GM11168 (cell line): ENCODE results near the gene CMTR1.
"Not testable (repeated sequence)": the region's sequence is repeated elsewhere in the genome, so short reads cannot be mapped to it uniquely, and the experiment has no call there.

Source experiments
- in situ Hi-C: fragments of 300-500 bp; cut with MboI; formaldehyde crosslinking; loops from one replicate; pipeline ENCODE4 v1.12.0; 2022; ENCODE audit warnings: low sequenced_read_pairs; ENCODE audit not compliant: unreplicated experiment

The CMTR1 gene

GRCh38 chr6:37432916-37433656, at the start of gene CMTR1:
TSS of gene CMTR1 (plus strand) at chr6:37433221. CDS start at chr6:37435630, 2,409 bp downstream.
- in situ Hi-C loops = no loop called here

- in situ Hi-C loops = loop anchor here (10.0 kb wide), 1 partner anchor 76 kb away; no protein-coding TSS in a partner anchor
Observed at GRCh38 chr6:37388578-37388977, 44.4 kb upstream of the CMTR1 start.

DNA sequence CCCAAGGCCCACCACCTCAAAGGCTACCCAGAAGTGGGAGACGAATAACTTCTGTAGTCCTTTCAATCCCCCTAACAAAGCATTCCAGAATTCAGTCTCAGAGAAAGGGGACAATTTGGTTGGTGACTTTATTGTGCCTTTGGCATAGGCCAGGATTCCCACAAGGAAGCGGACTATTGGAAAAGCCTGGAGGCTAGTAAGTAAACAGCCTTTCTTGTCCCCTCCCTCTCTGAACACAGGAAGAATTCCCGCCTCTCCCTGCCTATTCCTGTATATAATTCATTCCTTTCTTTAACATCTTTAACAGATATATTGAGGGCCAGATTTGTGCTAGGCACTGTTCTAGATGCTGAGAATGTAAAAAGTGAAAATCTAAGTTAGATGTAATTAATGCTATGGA, 43.2 kb upstream of the CMTR1 start:
- in situ Hi-C loops = loop anchor here (10.0 kb wide), 1 partner anchor 75 kb away; no protein-coding TSS in a partner anchor

DNA sequence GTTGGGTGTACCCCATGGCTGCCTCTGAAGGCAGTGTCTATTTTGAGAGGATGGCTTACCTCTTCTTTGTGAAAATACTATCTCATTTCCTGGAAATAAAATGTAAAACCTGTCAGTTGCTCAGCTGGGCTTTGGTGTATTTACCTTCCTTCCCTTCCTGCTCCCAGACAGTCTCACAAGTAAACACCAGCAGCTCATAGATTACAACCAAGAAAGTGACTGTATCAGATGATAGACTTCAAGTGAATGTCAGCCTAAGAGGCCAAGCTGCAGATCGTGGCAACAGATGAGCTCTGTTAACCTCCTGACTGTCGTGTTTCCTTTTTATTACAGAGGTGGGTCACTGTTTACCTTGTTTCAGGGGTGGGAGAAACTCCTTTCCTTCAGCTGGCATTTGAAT, 41.9 kb upstream of the CMTR1 start:
- in situ Hi-C loops = no loop called here

DNA sequence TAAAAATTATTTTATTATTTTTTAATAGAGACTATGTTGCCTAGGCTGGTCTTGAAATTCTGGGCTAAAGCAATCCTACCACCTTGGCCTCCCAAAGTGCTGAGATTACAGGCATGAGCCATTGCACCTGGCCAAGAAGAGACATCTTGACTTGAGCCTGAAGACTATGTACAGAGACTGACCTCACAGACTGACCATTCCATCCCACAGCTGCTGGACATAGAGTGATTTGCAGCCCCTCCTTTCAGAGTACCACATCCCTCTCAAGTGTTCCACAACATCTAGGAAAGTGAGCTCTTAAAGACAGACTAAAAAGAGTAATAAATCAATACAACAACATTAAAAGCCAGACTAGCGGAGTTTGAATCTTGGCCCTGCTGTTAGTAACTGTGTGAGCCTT, 40.2 kb upstream of the CMTR1 start:
- in situ Hi-C loops = no loop called here

DNA sequence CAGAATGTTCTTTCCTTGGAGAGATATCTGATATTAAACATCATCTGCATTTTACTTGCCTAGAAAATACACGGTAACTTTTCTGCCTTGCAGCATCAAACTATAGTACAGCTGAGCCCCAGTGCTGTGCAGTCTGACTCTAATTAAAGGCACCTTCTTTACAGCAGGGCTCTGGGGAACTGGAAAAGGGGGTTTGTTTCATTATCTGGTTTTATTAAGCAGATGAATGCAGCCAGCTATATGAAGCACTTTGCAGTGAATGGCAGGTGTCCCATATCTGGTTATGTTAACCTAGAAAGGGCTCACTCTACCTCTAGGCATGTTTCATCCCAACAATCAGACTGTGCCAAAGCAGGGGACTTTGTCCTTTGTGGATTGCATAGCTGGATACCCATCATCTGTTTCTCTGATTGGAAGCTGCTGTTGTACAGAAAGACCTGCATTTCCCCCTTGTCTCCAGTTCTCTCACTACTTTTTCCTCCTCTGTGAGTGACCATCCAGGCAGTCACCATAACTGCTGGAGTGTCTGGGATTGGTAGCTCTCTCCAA, 39.6 kb upstream of the CMTR1 start:
- in situ Hi-C loops = no loop called here

GRCh38 chr6:37396571-37397180, 36.3 kb upstream of the CMTR1 start:
- in situ Hi-C loops = no loop called here

GRCh38 chr6:37399131-37399530, 33.9 kb upstream of the CMTR1 start:
- in situ Hi-C loops = no loop called here

DNA sequence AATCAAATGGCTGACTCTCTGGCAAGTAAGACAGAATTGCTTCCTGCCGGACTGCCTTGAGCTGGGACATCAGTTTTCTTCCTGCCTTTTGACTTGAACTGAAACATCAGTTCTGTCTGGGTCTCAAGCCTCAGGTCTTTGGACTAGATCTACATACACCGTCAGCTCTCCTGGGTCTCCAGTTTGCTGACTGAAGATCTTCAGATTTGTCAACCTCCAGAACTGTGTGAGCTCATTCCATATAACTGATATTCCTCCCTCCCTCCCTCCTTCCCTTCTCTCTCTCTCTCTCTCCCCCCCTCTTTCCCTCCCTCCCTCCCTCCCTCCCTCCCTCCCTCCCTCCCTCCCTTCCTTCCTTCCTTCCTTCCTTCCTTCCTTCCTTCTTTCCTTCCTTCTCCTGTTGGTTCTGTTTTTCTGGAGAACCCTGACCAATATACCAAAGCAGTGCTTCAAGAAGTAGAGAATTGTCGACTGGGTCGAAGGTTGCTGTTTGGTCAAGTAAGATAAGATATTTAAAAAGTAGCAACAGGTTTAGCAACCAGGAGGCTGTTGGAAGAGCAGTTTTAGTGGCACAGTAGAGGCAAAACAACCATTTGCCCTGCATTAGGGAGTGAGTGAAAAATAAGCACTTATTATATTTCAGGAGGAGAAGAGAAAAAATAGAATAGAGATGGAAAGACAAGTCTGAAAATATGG, 33.1 kb upstream of the CMTR1 start:
- in situ Hi-C loops = no loop called here

DNA sequence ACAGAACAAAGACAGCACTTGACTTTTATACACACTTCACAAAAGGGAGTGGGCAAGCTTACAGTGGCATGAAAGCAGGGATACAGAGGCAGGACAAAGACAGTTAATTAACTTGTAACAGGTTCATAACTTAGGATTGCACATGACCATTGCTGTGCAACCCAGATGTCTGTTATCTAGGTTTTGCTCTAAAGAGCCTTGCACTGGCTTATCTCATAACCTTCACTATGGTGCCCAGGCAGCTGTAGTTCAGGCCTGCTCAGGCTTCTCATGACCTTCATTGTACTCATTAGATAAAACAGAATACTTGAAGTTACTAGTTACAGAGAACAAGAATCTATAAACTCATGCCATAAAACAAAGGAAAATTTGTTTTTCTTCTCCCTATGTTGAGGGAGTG, 31.4 kb upstream of the CMTR1 start:
- in situ Hi-C loops = not testable (repeated sequence)

- in situ Hi-C loops = no loop called here
Observed at GRCh38 chr6:37406726-37407341, 26.2 kb upstream of the CMTR1 start.

DNA sequence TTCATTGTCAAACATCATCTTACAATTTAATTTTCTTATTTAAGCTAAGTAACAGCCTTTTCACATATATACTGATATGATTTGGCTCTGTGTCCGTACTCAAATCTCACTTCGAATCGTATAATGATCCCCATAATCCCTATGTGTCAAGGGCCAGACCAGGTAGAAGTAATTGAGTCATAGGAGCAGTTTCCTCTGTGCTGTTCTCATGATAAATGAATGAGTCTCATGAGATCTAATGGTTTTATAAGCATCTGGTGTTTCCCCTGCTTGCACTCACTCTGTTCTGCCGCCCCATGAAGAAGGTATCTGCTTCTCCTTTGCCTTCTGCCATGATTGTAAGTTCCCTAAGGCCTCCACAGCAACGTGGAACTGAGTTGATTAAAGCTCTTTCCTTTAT, 25.1 kb upstream of the CMTR1 start:
- in situ Hi-C loops = no loop called here

- in situ Hi-C loops = no loop called here
Observed at GRCh38 chr6:37409501-37409900, 23.5 kb upstream of the CMTR1 start.

- in situ Hi-C loops = no loop called here
Observed at GRCh38 chr6:37417393-37417792, 15.6 kb upstream of the CMTR1 start.

DNA sequence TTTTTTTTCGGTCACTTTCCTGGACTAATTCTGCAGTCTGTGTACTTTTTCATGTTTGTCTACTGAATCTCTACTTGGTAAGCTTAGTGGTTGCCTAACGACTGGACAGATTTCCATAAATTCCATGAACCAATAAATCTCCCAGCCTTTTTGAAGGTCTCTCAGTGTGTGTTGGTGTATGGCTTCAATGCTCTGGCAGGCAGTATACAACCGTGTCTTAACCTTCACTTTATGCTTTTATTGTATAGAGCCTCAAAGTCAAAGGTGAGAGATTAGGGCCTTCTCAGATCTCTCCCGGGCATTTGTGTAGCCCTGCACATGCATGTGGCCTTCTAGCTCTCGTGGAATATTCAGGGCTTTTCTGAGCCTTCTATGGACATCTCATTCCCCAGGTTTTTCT, 14.3 kb upstream of the CMTR1 start:
- in situ Hi-C loops = no loop called here

GRCh38 chr6:37426058-37426944, 6.7 kb upstream of the CMTR1 start:
- in situ Hi-C loops = no loop called here

GRCh38 chr6:37426945-37427510, 6.0 kb upstream of the CMTR1 start:
- in situ Hi-C loops = no loop called here

DNA sequence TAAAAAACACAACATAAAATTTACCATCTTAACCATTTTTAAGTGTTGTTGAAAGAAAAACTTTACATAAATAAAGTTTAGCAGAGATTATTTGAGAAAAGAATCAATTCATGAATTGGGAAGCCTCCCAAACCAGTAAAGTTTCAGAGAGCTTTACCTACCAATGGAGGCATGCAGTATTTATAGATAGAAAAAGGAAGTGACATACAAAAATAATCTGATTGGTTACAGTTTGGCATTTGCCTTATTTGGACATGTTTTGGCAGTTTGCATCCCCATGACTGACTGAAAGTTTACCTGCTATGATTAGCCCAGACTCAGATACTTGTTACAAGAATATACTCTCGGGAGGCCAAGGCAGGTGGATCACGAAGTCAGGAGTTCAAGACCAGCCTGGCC, 3.7 kb upstream of the CMTR1 start:
- in situ Hi-C loops = no loop called here

- in situ Hi-C loops = no loop called here
Observed at GRCh38 chr6:37432590-37432915, 468 bp upstream of the CMTR1 start.
